ENCODE results near the gene SGPL1.

SGPL1 gene

DNA sequence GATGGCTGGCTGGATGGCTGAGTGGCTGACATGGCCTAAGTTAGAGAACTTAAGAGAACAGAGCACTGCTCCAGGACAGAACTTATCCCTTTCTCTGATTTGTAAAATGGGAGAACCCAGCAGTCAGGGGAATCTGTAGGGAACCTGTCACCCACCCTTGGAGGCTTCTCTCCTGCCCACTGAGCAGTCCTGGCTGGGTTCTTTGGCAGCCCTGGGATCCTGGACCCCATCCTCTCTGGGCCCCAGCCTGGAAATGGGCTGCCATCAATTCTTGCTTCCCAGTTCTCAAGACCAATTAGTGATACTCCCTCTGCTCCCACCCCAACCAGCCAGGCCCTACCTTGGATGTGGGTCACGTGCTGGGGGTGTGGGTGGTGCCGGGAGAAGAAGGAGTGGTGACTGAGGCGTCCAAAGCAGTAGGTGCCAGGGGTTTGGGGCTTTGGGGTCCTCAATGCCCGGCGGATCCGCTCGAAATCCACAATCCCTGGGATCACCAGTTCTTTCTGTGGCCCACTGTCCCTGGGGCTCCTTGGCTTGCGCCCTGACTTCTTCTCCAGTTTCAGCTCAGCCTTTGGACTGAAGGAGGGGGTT lies 34.2 kb upstream of the SGPL1 start:
- no peak for DNase-seq

DNA sequence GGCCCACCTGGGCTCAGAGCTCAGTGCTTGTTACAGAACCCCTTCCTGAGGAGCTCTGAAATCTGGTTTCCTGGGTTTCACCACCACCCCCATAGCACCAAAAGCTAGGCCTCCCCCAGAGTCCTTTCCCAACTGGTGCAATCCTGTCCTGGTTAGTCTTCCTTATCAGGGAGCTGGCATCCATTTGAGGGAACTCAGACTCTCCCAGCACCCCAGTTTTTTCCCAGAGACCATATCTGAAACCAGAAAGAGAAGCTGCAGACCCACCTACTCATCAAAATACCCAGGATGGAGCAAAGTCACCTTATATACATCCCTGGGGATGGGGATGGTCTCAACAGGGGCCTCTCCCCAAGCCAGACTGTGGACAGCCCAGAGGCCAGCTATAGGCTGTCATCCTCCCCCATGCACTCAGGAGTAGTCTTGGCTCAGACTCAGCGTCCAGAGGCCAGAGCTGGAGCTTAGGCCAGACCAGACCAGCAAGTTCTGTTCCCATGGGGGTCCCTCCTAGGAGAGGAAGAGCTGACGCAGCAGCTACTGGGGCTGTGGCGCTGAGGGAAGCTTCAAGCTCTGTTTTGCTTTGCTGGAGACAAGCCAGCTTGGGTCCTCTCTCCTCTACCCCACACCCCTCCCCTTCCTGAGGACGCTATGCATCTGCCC lies 33.5 kb upstream of the SGPL1 start:
- DNase-seq, result no peak

DNA sequence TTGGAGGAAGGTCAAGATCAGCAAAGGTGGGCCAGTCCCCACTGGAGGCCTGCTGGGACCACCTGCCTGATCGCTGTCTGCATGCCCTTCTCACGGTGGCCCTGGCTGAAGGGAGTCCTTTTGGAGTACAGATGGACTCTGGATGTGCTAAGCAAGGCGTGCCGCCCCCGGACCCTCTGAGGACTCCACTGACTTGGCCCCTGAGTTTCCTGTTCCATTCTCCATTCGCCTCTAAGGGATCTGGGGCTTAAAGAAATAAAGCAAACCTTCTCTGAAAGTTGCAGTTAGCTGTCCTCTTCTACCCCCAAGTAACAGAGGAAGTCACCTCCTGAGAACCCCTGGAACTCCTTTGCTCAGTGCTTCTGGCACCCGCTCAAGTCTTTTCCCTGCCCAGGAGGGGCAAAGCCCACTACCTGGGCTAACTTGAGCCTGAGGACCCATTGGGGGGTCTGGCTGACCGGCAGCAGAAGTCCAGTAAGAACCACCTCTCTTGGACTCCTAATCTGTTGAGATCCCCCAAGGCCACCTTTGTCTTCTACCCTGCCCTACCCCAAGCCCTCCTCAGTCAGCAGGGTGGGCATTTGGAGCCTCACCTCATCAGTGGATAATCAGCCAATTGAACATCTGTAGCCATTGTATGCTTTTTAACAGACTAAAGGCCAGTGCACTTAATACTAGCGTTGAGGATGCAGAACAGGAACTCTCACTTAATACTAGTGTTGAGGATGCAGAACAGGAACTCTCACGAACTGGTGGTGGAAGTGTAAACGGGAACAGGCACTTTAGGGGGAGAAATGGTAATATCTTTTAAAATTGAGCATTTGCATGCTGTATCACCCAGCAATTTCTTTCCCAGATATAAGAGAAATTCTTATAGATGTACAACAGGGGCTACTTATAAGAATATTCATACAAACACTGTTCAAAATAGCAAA lies 32.7 kb upstream of the SGPL1 start:
- DNase-seq, result no peak

DNA sequence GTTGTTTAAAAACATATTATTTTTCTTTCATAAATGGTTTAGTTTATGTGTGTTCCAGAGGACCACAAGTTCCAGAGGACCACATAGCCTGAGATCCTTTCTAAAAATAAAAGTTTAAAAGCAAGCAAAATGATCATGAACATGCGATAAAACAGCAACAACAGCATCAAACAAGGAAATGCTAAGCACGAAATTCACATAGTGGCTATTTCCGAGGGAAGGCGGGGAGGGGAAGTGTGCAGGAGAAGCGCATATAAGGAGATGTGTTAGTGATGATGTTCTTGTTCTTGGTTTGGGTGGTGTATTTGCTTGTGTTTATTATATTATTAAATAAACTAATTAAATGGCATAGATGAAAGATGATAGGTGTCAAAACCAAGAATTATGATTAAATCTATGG lies 31.7 kb upstream of the SGPL1 start:
- no peak for DNase-seq

DNA sequence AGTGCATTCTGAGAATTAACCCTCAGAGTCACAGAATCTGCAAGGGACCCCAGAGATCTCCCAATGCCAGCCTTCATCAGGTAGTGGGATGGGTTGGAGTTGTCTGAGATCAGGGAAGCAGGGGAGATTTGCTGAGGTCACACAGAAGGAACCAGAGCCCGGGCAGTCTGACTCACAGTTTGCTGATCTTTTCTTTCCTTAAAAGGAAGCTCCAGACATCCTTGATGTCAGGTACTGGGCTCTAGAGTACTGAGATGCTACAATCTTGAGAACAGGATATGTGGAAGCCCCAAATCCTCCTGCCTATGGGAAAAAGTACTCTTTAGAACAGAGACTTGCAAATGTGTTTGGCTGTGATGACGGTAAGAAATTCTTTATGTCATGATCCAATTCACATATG lies 31.3 kb upstream of the SGPL1 start:
- DNase-seq, result no peak

DNA sequence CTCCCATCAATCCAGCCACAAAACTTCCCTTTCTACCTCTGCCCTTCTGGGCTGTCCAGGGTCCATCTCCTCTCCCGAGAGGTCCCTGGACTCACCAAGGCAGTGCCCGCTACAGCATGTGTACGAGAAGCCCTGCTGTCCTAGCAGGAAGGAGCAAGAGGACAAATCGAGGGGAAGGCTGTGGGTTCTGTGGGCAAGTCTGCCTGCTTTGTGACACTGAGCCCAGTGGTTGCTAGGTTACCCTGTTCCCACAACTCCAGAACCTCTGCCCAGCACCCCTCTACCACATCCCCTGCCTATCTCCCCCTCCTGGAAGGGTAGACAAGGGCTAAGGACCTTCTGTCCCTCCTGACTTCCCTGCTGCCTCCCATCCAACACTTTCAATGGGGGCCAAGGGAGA lies 30.6 kb upstream of the SGPL1 start, which contains the start of gene TBATA:
Gene TBATA (minus strand): TSS at position 188 of the 400 bp plus-strand sequence. CDS start 1,998 bp downstream, outside the sequence.
- no peak for DNase-seq

DNA sequence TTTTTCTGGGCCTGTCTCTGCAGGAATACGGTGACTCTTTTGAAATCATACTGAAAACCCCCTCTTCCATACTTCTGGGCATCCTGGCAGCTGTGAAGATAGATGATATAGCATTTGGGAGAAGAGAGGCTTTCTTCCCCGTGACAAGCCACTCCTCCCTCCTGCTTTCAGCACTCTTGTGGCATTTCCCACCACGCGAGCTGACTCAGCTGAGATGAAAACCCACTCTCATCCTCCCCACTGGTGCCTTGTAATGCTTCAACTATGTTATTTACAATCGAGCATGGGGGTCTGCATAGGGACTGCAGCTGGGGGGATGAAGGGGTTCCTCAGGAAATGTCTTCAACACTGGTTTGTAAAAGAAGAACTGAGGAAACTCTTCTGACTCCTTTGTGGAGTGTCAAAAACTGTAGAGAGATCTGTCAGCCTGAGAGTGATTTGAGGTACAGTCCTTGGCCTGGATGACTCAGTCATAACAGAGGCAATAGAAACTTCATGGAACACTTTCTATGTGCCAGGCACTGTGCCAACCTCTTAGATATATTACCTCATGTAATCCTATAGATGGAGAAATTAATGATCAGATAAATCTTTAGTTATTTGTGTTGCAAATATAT lies 28.8 kb upstream of the SGPL1 start:
- no peak for DNase-seq

DNA sequence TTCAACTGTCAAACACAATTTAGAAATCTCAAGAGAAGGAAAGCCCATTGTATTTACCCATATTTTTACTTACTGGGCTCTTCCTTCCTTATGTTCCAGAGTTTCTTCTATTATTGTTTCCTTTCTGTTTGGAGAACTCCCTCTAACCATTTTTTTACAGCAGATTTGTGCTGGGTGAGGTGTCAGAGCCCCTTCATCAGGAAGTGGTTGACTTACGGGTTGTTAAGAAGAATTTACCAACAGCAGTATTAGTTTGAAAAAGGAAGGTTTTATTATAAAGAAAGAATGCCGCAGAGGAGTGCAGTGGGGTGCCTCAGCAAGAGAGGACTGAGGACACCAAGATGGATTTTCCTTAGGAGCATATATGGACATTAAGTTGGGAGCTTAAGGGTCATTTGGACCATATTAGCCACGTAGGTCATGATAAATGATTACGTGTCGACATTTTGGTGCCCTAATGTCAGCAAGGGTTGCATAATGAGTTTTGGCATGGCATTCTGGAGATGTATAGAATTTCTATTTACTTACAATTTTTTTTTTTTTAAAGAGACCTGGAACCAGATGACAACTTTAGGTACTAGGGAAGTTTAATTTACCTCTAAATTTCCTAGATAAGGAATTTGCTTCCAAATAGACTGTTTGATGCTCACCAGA lies 24.2 kb upstream of the SGPL1 start:
- no peak for DNase-seq

DNA sequence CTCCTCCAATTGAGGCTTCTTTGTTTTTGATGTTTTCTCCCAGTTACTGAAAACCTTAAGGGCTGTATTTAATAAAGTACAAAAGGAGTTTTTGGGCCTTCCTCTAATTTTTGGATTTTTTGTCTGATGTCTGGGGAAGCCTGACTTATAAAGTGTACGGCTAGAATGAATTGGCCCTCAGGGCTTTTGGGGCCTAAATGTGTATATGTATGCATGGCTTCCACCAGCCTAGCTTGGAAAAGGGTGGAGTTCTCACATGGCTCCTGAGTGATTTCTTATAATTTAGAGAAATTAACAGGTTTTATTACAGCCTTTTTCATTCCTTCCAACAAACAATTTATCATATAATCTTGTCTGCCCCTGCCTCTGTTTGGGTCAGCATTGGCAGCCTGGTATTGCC lies 20.1 kb upstream of the SGPL1 start:
- DNase-seq, result no peak

DNA sequence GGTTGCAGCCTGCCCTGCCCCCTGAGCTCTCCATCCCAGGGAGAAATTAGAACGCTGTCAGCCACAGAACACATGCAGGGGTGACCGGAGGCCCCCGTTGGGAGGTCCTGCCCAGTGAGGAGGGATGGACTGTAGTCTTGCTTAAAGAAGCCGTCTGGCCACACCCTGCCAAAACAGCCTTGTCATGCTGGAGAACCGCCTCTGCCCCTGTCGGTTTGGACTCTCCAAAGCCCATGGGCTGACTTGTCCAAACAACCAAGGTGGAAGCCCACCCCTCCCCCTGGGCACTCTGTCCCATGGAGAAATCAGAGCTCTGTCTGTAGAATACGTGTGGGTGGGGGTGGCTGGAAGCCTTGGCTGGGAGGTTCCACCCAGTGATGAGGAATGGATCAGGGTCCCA lies 17.9 kb upstream of the SGPL1 start:
- no peak for DNase-seq

DNA sequence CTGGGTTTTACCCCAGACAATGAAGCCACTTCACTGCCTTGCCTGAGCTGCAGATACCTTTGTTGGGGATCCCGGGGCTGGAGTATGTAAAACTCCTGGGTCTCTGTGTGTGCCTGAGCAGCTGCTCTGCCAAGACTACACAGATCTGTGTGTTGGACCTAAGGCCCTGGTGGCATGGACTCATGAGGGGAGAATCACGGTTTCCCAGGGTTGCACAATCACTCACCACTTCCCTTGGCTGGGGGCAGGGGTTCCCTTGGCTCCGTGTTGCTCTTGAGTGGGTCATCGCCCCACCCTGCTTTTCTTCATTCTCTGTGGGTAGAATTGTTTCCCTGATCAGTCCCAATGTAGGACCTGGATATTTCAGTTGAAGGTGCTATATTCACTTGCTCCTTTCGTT lies 16.6 kb upstream of the SGPL1 start:
- DNase-seq, result no peak

DNA sequence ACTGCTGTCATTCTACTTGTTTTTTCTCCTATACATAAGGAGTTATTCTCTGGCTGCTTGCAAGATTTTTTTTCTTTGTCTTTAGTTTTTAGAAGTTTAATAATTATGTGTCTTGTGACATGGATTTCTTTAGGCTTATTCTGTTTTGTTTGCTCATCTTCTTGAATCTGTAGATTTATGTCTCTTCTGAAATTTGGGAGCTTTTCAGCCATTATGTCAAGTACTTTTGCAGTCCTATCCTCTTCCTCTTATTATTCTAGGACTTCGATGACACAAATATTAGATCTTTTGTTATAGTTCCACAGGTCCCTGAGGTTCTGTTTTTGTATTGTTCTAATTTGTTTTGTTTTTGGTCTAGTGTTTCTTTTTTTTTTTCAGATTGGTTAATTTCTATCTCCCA lies 13.9 kb upstream of the SGPL1 start:
- DNase-seq, result no peak

DNA sequence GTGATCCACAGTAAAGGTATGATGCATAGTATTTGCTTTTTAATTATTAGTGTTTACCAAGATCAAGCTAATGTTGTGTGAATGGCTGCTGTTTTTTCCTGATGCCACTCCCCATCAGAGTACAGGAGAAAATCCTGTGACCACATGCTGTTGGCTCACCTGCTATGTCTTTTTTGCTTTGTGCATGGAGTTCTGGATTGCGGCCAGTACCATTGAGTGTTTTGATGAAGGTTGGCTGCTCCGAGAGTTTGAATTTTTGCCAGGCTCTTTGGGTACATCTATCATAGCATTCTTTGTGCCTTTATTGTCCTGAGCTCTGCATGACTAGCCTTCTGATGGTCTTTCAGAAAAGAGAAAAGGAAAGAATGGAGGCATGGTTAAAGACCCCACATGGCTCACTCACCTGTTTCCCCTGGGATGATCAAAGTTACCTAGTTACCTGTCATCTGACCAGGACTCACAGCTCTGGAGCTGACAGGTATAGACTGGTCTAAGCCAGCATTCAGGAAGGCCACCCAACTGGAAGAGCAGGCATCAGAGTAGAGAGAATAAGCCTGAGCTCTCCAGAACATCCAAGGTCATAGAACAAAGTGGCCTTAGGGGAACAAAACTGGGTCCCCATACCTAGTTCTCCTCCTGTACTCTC lies 11.8 kb upstream of the SGPL1 start:
- no peak for DNase-seq

DNA sequence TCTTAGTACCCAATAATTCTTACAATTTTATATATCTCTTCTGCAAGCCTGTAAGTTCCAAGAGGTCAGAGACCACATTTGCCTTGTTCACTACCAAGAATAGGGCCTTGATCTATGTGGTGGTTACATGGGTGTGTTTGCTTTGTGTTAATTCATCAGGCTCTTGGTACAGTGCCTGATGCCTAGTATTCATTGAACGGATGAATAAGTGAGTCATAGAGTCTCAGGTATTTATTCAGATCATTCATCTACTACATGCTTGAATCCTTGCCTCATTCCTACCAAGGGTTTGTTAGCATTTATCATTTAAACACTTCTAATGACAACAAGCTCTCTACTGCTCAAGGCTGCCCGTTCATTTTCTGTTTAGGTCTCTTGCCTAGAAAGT lies 11.3 kb upstream of the SGPL1 start:
- no peak for DNase-seq

DNA sequence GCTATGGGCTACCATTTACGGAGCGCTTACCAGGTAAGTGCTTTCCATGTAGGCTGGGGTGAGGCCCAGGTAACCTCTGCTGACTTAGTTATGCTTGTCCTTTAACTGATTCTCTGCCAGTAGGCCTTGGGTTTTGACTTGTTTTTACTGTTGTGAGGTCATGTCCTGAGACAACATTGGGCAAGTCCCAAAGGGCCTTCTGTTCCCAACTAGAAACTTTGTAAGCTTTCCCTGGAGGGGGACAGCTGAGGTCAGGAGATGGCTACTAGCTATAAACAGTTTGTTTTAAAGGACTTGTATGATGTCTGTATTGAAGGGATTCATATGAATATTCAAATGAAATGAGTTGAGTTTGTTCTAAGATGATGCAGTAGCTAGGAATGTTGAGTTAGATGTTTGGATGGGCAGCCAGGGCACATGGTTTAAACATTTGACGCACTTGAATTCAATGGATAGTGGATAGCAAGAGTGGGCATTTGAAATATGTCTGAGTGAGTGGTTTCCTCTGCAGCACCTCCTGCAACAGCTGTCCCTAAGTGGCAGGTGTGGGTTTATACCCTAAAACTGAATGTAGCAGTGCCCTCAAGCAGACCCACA lies 10.0 kb upstream of the SGPL1 start:
- DNase-seq, result no peak

DNA sequence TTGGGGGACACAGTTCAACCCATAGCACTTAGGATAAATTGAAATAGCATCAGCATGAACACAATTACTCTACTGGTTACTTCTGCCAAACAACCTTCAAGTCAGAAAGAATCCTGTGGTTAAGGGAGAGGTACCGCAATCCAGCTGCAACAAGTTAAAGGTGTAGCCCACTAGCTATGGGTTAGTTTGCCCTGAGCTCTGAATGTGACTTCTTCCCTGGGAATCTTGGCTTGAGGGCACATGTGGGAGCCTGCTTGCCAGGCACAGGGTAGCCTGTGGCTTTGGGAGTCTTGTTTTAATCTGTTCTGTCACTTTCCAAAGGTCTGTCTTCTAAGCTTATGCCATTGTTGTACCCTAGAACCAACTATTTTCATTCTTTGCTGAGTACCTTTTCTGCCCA lies 8.9 kb upstream of the SGPL1 start:
- DNase-seq, result no peak

DNA sequence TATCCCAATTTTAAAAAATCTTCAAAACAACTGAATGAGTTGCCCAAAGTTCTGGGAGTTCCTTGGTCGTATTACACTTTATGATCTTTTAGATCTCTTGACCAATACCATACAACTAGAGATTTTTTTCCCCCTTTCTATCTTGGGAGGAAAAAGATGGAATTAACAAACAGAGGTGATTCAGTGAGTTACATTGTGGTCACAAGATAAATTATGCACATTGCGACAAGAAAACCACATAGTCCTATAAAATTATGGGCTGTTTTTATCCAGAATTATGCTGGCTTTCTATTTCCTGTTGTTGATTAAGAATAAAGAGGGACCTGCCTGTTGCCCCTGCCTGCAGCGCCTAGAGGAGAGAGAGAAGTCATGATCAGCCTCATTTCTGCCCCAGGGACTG lies 8.2 kb upstream of the SGPL1 start:
- DNase-seq, result no peak

DNA sequence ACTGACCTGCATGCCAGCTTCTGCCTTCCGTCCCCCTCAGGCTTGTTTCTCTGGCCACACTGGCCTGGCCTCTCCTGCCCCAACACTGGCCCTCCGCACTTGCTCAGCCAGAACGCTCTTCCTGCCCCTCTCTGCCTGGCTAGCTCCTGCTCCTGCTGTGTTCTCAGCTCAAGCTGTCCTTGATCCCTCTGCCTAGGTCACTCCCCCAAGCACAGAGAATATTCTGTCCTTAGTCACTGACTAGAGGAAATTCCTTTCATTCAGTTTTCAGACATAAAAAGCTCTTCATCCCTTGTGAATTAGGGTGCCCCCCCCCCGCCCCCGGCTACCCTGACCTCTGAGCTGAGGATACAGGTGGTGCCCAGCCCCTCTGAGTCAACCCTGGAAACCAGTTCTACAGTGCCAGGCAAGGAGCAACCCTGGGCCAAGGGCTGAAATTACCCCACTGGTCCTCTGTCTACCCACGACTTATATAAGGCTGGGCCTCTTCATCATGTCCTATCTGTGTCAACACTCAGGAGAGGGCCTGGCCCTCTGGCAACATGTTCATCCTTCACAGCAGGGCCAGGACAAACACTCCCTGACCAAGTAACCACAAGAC lies 6.6 kb upstream of the SGPL1 start:
- DNase-seq, result no peak

DNA sequence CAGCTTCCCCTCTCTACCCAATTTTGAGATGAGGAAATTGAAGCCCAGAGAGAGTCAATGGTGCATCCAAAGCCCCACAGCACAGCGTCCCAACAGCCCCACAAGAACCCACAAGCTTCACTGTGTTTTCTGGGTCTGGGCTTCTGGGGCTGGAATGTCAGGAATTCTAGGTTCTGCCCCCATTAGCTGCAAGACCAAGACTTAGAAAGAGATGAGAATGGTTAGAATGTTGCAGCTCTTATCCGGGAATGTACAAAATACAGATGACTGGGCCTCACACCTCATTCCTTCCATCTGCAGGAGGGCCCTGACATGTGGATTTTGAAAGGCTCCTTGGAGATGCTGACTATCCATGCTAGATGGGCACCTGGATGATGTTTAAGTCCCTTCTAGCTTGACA lies 6.0 kb upstream of the SGPL1 start:
- no peak for DNase-seq

DNA sequence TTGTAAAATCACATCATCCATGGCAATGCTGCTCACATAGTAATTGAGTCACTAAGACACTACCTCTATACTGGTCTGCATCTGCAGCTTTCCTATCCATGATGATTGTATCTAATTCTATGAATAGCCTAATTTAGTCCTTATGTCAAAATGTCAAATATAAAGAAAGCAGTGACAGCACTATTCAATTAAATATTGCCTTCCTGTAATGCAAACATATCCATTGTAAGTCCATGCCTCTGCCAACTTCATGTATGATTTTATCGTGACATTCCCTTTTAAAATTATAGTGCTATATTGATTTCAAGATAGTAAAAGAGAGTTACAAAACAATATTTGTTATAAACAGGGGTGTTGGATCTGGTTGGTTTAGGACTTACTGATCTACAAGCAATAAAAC lies 4.8 kb upstream of the SGPL1 start:
- DNase-seq, result no peak

DNA sequence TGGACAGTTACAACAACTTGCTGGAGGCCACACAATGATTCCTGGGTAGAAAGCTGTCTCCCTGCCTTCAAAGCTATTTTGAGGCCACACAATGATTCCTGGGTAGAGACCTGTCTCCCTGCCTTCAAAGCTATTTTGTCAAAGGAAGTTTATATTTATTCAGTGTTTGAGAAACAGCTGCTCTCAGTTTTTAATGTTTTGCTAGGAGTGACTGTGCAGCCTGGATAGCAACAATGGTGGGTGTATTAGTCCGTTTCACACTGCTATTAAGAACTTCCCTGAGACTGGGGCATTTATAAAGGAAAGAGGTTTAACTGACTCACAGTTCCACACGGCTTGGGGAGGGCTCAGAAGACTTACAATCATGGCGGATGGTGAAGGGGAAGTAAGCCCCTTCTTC lies 3.9 kb upstream of the SGPL1 start:
- DNase-seq, result no peak

DNA sequence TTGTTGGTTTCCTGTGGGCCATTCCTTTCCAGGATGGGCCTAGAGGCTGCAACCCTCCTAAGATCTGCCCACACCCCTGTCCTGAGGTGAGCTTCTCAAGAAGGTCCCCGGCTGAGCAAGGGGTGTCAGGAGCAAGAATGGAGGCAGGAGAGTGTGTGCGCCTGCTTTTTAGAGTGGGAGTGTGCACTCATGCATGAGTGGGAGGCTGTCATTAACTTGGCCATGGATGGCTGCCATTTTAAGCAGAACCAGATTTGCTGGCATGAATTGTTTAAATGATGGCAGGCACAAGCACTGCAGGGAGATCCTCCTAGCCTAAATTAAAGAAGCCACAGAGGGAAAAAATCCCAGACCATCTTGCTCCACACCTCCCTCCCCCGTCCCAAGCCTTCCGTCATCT lies 2.9 kb upstream of the SGPL1 start:
- no peak for DNase-seq
